ENCODE data around the gene PTGDR2. TPM values are rescaled to one million over a fixed set of nuclear protein-coding genes. Genes with fewer than 3 reads are reported as not detected.

Gene PTGDR2
- total RNA-seq, 2 donors from 2014 or later = 0.34 to 0.46 TPM

DNA sequence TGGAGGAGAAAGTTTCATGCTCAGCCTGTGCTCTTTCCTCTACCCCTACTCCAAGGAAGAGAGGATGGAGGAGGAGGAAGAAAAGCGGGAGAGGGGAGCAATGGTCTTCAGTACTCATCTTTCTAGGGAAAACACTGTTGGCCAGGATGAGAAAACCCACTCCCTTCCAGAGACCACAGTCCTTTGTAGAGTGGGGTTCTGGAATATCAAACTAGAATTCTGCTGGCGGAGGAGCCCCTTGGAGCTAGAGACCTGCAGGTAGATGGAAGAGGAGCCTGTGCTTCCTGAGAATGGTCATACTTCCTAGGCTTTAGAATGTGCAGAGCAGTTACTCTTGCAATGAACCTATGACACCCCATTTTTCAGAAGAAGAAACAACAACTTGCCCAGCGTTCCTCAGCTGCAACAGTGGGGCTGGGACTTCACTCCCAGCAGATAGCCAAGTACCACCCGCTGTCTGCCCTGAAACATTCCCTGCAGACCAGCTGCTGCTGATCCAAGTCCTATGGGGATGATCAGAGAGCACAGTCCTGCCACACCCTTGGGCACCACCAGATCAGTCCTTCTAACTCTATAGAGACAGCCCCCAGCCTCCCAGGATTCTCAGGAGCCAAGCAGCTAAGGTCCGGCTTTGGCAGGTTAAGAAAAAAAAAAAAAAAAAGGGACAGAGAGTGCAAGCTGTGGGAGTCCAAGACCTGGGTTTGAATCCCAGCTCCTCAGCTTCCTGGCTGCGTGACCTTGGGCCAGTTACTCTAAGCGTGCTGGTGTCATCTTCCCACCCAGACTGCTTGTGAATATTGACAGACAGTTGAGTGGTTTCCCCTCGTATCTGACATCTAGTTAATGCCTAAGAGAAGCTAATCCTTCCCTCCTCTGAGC, 664 bp downstream of the PTGDR2 start:
- no peak overlapping the region for H3K27ac ChIP-seq
- no peak overlapping the region for H3K4me3 ChIP-seq
- DNase-seq (ENCODE audit: low spot score) = no peak
- WGBS = 60% methylated on average over 8 of the region's 8 CpGs
- TF ChIP-seq, protein P1, sequence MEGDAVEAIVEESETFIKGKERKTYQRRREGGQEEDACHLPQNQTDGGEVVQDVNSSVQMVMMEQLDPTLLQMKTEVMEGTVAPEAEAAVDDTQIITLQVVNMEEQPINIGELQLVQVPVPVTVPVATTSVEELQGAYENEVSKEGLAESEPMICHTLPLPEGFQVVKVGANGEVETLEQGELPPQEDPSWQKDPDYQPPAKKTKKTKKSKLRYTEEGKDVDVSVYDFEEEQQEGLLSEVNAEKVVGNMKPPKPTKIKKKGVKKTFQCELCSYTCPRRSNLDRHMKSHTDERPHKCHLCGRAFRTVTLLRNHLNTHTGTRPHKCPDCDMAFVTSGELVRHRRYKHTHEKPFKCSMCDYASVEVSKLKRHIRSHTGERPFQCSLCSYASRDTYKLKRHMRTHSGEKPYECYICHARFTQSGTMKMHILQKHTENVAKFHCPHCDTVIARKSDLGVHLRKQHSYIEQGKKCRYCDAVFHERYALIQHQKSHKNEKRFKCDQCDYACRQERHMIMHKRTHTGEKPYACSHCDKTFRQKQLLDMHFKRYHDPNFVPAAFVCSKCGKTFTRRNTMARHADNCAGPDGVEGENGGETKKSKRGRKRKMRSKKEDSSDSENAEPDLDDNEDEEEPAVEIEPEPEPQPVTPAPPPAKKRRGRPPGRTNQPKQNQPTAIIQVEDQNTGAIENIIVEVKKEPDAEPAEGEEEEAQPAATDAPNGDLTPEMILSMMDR (IDR thresholded peaks at IDR 0.05) = no peak
- no peak for TF ChIP-seq POLR2AphosphoS5 (IDR thresholded peaks at IDR 0.05)
- TF ChIP-seq POLR2A (IDR thresholded peaks at IDR 0.05) = no peak
- peaks cover 3 to 5% of the 10 kb centered on the region in 2 donors for H3K36me3 ChIP-seq
- no peaks in the 10 kb centered on the region for H3K4me1 ChIP-seq (replicated peaks)
- H3K27me3 ChIP-seq (replicated peaks; ENCODE audit: insufficient read depth) = no peaks in the 10 kb centered on the region
- intact Hi-C loops (cut with DNase I) = no loop called here
- H3K9me3 ChIP-seq = no peaks in the 10 kb centered on the region

DNA sequence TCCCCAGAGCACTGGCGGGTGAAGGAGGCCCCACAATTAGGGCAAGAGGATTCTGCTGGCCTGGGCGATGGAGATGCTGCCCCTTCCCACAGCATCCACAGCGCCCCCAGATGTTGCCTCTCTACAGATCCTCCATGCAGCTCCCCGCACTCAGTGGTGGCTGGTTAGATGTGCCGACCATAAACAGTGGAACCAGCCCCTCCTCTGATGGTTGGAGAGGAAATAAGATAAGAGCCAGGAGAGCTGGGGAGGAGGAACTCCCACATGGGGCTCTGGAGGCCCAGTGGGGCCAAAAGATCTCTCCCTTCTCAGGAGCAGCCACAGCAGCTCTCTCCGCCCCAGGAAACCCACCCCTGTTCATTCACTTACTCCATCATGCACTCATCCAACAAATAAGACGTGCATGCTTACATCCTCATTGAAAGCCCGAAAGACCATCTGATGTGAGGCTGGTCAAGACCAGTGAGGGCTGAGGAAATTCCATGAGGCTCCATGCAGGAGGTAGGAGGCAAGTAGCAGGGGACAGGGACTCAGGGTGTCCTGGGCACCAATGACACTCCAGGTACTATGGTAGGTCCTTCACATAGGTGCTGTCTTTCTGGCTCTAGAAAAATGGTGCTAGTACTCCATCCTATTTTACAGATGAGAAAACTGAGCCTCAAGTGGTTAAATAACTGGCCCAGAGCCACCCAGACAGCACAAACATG, 1.5 kb downstream of the PTGDR2 start:
- H3K4me1 ChIP-seq (replicated peaks) = no peaks in the 10 kb centered on the region
- no peak for DNase-seq (ENCODE audit: low spot score)
- H3K36me3 ChIP-seq = peaks cover 3 to 5% of the 10 kb centered on the region in 2 donors
- intact Hi-C loops (cut with DNase I) = no loop called here
- H3K27ac ChIP-seq = no peak overlapping the region
- H3K27me3 ChIP-seq (replicated peaks; ENCODE audit: insufficient read depth) = no peaks in the 10 kb centered on the region
- 87% methylated on average over 8 of the region's 8 CpGs for WGBS
- no peaks in the 10 kb centered on the region for H3K9me3 ChIP-seq
- no peak overlapping the region for H3K4me3 ChIP-seq
- TF ChIP-seq POLR2AphosphoS5 (IDR thresholded peaks at IDR 0.05) (no peak), POLR2A (IDR thresholded peaks at IDR 0.05) (no peak)
- TF ChIP-seq, protein P1 (IDR thresholded peaks at IDR 0.05) = no peak

DNA sequence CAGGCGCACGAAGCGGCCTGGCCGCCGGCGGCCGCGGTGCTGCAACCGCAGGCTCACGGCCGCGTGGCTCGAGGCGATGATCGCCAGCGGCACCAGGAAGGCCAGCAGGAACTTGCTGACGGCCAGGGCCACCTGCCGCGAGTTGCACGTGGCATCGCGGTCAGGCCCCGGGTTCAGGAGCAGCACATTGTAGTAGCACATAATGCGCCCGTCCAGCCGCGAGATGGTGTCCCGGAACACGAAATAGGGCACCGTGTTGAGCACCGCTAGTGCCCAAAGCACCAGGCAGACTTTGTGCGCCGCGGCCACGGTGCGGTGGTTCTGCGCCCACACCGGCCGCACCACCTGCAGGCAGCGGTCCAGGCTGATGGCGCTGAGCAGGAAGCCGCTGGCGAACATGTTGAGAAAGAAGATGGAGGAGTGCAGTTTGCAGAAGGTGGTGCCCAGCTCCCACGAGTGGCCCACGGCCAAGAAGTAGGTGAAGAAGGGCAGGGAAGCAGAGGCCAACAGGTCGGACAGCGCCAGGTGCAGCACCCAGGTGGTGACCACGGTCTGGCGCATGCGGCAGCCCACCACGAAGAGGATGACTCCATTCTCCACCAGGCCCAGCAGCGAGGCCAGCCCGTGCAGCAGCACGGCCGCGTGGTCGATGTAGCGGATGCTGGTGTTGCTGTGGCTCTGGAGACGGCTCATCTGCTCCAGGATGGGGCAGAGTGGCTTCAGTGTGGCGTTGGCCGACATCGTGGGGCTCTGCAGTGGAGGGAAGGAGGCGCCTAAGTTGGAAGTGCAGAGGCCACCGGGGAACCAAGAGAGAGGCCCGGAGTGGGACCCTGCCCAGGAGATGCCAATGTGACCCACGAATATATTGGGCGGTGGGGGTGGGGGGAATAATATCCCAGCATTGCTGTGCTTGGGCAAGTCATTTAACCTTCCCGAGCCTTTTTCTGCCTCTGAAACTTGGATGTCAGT, 2.5 kb downstream of the PTGDR2 start:
- intact Hi-C loops (cut with DNase I) = no loop called here
- Histone ChIP-seq H3K27me3 (replicated peaks; ENCODE audit: insufficient read depth) (no peaks in the 10 kb centered on the region), H3K4me1 (replicated peaks) (no peaks in the 10 kb centered on the region), H3K36me3 (peaks cover 3 to 9% of the 10 kb centered on the region in 2 donors), H3K27ac (no peak overlapping the region), H3K9me3 (no peaks in the 10 kb centered on the region), H3K4me3 (no peak overlapping the region)
- 90% methylated on average over 68 of the region's 68 CpGs for WGBS
- TF ChIP-seq, protein P1 (IDR thresholded peaks at IDR 0.05) = no peak
- TF ChIP-seq POLR2AphosphoS5 (IDR thresholded peaks at IDR 0.05) = no peak
- no peak for TF ChIP-seq POLR2A (IDR thresholded peaks at IDR 0.05)
- no peak for DNase-seq (ENCODE audit: low spot score)

DNA sequence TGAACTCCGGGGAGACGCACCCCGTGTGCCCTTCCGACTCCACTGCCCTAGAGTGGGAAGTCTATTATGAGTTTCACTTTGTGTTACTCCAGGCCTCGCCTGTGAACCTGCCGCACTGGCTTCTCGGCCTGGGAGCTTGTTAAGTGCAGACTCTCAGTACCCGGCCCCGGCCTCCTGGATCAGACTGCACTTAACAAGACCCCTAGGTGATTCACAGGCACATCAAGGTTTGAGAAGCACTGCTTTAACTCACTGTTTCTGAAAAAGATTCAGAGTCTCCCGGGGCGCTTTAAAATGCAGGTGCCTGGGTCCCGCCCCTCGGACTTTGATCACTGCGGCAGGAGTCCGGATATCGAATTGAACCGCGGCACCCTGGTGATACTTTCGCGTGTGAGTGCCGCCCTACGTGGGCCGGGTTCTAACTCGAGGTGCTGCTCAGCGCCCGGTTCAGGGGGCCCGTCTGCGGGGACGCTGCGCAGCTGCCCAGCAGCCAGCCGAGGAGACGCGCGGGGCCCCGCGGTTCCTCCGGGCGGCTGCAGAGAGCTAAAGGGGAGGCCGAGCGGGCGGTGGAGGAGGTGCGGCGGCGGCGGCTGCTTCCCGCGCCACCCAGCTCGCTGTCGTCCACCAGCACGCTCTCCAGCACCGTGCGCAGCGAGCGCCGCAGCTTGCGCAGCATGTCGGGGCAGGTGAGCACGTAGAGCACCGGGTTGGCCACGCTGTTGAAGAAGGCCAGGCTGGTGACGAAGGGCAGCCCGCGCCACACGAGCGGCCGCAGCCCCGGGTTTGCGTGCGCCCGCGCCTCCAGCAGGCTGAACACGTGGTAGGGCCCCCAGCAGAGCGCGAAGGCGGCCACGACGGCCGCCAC, 3.4 kb downstream of the PTGDR2 start:
- H3K27me3 ChIP-seq (replicated peaks; ENCODE audit: insufficient read depth) = no peaks in the 10 kb centered on the region
- intact Hi-C loops (cut with DNase I) = no loop called here
- no peaks in the 10 kb centered on the region for H3K9me3 ChIP-seq
- H3K36me3 ChIP-seq = peaks cover 3 to 10% of the 10 kb centered on the region in 2 donors
- H3K4me3 ChIP-seq = no peak overlapping the region
- H3K27ac ChIP-seq = no peak overlapping the region
- 57% methylated on average over 78 of the region's 78 CpGs for WGBS
- no peaks in the 10 kb centered on the region for H3K4me1 ChIP-seq (replicated peaks)
- no peak for DNase-seq (ENCODE audit: low spot score)
- no peak for TF ChIP-seq POLR2A (IDR thresholded peaks at IDR 0.05)
- no peak for TF ChIP-seq POLR2AphosphoS5 (IDR thresholded peaks at IDR 0.05)
- TF ChIP-seq, protein P1 (IDR thresholded peaks at IDR 0.05) = no peak
